HG02759 (cell line): ENCODE results near the gene ASTN2.

ENCODE experiments used
- ATAC-seq: cut with Tn5 transposase; IDR thresholded peaks from one replicate; pipeline ENCODE4 v1.9.1; 2021; ENCODE audit warnings: mild to moderate bottlenecking, moderate library complexity; ENCODE audit not compliant: unreplicated experiment

The ASTN2 gene

GRCh38 chr9:116647515-116647809 lies 767.4 kb downstream of the ASTN2 start:
- no peak for ATAC-seq

DNA sequence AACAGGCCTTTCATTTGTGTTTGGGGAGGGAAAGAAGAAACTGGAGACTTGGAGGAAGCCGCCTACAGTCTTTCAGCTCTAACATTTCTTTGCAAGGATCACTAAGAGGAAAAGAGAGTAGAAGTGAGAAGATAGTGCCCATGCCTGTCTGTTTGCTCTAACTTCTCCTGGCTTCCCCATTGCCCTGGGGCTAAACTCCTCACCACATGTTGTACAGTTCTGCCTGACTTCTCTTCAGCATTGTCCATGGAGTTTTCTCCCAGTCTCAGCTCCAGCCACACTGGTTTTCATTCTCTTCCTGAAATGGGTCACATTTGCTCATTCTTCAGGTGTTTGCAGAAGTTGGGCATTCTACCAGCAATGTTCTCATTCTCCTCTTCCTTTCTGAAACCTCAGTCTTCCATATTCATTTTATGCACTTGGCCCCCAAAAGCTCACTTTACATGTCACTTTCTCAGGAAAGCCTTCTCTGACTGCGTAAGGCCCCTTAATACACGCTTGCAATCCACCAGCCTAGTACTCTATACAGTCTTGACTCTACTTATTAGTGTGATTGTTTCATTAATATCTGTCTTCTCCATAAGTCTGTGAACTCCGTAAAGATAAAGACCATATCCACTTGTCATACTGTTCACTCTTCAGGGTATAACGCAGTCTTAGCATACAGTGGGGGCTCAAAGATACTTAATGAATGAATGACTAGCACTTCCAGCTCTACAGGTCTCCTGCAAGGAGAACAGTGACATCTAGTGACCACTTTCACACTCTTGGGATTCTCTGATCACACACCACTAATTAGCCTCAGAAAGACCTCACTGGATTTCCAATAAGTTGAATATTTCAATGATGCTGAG lies 768.0 kb downstream of the ASTN2 start:
- ATAC-seq, result no peak

DNA sequence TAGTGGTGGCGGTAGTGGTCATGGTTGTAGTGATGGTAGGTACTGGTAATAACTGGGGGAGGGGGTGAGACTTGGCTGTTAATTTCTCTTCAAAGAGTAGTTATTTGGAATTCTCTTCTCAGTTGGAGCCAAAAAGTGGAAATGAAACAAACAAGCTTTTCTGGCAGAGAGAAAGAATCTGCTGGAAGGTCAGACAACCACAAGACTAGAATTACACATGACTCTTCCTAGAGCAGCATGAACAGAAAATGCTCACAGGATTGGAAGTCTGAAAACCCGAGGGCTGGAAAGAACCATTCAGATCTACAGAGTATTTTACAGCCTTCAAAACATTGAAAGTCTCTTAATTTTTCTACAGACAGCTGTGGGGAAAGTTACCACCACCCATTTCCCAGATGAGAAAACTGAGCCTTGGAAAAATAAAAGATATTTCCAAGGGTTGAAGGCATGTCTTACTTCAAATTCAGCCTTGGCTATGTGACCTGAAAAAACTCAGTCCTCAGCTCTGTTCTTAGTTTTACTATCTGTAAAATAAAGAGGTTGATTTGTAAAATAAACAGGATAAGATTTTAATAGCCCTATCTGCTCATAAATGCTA lies 770.7 kb downstream of the ASTN2 start:
- no peak for ATAC-seq

- no peak for ATAC-seq
Observed at GRCh38 chr9:116643691-116644090, 771.2 kb downstream of the ASTN2 start.

GRCh38 chr9:116641292-116642059 lies 773.4 kb downstream of the ASTN2 start:
- ATAC-seq, result no peak

DNA sequence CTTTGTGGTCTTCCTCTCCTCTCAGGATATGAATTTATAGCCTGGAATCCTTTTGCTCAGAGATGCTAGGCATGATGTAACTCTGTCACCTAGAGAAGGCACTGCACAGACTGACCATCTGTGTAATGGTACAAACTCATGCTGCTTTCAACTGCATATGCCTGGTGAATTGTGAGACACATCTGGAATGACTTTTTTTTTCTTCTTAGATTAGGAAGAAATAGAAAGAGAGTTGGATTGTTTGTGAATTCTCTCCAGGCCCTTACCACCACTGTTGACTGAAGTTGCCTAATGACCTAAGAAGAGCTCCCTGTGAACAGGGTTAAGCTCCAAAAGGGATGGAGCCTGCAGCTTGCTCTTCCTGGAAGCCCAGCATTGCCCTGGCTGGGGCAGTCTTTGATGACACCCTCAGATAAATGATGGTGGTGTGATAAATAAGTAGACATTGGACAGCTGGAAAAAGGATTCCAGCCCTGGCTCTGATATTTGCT lies 775.6 kb downstream of the ASTN2 start:
- no peak for ATAC-seq

DNA sequence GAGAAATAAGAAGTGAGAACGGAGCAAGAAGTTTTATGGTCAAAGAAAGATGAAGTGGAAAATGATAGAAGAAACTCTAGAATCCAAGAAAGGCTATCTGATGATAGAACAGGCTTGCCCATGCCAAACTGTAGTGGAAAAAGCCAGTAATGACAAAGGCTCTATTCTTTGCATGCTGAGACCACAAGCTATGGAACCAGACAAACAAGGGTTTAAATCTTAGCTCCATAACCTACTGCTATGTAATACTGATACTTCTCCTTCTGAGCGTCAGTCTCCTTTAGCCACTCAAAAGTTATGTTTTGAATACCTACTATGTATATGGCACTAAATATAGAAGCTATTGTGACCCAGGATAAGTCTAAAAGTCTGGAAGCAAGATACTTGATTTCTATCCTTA lies 778.9 kb downstream of the ASTN2 start:
- ATAC-seq, result no peak

DNA sequence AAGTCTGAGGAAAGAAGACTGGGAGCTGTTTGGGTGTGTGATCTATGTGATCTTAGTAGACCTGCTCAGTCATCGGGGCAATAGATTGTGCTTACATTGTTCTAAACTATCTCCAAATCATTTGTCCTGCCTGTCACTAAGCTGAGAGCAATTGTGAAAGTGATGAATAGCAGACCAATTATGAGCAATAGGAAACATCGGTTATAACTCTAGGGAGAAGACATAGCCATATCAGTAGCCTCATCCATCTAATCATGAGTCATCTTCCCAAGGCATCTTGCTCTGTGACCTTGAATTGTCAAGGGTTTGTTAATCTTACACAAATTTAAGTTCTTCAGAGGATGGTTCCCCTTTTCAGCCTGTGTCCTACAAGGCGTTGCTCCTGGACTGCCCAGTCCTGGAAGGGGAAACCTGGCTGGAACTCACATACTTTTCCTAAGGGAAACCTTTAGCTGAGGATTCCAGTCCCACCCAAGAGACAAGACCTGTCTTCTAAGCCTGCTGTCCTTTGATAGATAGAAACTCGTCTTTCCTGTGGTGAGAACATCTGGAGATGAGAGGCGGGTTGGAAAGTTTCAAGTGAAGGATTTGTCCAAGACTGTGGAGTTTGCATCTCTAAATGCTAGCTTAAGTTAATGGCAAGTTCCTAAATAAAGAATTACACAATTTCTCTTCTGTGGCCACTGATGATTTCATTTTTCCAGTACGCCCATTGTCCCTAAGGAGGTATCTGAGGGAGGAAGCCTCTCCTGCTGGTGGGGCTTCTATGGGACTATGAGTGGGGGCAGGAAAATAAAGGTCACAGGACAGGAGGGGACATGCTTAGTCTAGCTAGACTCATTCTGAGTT lies 781.6 kb downstream of the ASTN2 start:
- ATAC-seq, result no peak

DNA sequence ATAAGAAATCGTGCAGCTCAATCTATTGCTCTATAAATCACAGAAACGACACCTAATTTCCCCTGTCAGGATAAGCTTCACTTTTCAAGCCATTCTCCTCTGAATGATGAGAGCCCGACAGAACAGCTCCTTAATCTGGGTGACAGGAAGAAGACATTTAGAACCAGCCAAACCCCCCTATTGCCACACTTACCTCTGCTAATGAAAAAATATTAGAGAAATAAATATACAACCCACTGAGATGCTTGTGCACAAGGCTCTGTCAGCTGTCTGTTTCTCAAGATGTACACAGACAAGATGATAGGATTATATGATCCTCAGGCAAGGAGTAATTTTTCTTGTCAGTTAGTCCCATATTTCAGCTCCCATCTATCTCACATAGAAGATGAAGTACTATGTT lies 785.2 kb downstream of the ASTN2 start:
- ATAC-seq, result no peak

DNA sequence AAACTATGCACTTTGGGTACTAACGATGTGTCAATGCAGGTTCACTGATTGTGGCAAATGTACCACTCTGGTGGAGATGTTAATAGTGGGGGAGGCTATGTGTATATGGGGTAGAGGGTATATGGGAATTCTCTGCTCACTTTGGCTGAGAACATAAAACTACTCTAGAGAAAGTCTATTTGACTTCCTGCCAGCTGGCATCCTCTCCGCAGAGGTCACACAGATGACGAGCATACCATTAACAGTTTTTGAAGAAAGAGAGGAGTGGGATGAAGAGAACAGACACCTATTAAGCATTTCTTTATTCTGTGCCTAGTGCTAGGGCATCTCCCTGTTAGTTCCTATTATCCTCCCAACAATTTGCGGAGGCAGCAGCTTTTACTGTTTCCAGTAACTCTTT lies 786.1 kb downstream of the ASTN2 start:
- ATAC-seq, result no peak

DNA sequence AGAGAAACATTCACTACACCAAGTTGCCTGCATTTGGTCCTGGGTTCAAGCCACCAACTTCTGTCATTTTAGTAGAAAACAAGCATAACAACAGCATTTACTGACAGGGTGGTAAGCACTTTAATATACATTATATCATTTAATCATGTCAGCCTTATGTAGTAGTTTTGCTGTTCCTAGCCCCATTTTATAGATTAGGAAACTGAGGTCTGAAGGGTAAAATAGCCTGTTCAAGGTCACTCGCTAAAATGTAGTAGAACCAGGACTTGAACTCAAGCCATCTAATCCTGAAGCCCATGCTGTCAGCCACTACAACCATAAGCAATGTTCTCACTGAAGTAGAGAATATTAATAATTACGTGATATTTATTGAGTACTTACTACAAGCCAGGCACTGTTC lies 787.4 kb downstream of the ASTN2 start:
- no peak for ATAC-seq

- no peak for ATAC-seq
Observed at GRCh38 chr9:116626762-116627161, 788.1 kb downstream of the ASTN2 start.

DNA sequence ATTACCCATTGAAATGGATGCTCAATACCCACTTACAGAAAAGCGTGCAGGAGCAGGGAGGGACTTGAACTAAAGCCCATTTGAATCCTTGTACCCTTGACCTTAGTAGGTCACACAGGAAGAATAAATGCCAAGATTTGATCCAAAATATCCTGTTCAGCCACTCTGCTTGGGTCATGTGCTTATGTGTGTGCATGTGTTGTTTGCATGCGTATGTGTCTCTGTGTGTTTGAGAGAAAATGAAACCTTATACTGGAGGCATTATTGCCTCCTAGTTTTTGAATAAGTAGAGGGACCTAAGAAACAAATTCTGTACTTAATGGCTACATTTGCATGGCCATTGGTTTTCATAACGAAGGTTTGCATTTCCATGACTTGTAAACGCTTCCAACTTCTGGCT lies 791.1 kb downstream of the ASTN2 start:
- ATAC-seq, result no peak

DNA sequence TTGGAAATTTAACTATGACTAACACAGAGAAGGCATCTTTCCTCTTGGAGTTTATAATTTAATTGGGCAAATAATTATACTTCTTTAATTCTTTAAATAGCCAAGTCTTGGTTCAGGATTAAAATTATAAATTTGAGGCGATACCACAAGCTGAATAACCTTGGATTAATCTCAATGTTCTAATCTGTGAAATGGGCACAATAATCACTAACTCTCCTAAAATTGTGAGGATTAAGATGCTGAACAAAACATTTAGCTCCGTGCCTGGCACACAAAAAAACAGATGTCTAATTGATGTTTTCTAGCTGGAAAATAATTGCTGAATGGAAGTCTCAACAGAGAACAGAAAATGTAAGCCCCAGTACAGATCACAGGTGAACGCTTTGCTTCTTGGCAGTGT lies 797.5 kb downstream of the ASTN2 start:
- no peak for ATAC-seq

GRCh38 chr9:116616304-116616914 lies 798.4 kb downstream of the ASTN2 start:
- ATAC-seq, result no peak

DNA sequence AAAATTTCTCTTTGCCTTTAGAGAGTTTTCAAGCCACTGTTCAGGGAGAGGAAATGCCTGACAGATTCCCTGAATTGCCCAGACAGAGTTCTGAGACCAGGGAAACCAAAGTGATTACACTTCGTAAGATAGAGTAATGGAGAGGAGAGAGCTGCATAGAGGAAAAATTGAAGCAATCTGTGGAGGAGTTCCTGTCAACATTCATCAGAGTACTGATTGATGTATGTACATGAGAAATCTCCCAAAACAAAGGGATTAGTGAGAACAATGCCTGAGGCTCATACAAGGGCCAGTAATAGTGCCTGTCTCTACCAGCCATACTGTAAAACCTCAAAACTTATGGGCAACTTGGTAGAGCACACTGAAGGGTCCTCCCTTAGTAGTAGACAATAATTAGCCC lies 806.8 kb downstream of the ASTN2 start:
- no peak for ATAC-seq

GRCh38 chr9:116605904-116606341 lies 808.9 kb downstream of the ASTN2 start:
- ATAC-seq, result no peak

DNA sequence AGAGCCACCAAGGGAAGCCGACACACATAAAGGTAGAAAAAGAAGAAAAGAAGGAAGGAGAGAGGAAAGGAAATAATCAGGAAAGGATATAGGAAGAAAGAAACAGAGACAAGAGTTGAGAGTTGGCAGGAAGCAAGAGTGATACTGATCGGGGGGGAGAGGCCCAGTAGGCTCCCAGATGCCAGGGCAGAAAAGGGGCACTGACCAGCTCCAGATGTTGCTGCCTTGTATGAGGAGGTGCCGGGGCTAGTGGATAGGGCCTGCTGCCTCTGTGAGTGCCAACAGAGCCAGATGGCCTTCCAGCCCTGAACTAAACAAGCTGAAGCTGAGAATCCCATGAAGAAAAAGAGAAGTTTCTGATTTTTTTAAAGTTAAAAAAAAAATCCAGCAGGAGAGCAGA lies 809.8 kb downstream of the ASTN2 start:
- ATAC-seq, result no peak

GRCh38 chr9:116604251-116604650 lies 810.6 kb downstream of the ASTN2 start:
- no peak for ATAC-seq

DNA sequence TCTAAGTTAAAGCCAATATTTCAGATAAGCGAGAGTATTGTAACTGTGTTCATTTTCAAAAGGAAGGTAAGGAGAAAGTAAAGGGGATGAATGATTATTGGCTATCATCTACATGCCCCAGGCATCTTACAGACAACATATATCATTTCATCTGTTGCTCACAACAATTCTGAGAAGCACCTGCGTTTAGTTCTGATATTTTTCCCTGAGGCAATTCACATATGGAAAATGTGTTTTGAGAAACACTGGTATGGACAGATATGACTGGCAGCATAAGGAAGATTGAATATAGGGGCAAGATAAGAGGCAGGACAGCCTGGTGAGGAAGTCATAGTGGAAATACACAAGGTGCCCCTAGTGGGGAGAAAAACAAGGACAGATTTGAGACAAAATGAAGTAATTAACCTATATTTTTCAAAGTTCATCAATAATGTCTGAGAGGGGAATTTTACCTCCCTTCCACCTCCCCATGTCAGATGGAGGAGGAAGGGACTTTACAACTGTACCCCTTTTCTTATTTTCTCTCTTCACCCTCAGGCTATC lies 815.4 kb downstream of the ASTN2 start:
- no peak for ATAC-seq
